Right lobe of liver (tissue), 4 donors: ENCODE measurements around the gene DBET.
"Not testable (repeated sequence)": the region's sequence is repeated elsewhere in the genome, so short reads cannot be mapped to it uniquely, and the experiment has no call there.

Experiments used
- CTCF ChIP-seq, 4 donors: fragments of 200-600 bp in 3 of 4; fragments of 450-650 bp in 1 of 4; IDR thresholded peaks; one replicate each; pipeline versions ENCODE4 v1.5.1 to v1.8.0; 2016 to 2022; ENCODE audit warnings: antibody characterized with exemption in 4 of 4, mild to moderate bottlenecking in 2 of 4
- POLR2A ChIP-seq: fragments of 450-650 bp; IDR thresholded peaks from one replicate; pipeline ENCODE4 v1.6.1; 2017; ENCODE audit warnings: antibody characterized with exemption, mild to moderate bottlenecking
- donor health status: DM: no; HTN: no; CAD: no.
- donor health status: DM: no; HTN: no; CAD: no.
- donor health status: DM: no; HTN: yes; CAD: no.

DNA sequence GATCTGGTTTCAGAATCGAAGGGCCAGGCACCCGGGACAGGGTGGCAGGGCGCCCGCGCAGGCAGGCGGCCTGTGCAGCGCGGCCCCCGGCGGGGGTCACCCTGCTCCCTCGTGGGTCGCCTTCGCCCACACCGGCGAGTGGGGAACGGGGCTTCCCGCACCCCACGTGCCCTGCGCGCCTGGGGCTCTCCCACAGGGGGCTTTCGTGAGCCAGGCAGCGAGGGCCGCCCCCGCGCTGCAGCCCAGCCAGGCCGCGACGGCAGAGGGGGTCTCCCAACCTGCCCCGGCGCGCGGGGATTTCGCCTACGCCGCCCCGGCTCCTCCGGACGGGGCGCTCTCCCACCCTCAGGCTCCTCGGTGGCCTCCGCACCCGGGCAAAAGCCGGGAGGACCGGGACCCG, 4.0 kb downstream of the DBET start:
- TF ChIP-seq CTCF (IDR thresholded peaks at IDR 0.05); POLR2A: not testable (repeated sequence)
